ENCODE measurements around the gene NOS1AP. TPM values are rescaled to one million over a fixed set of nuclear protein-coding genes. Genes with fewer than 3 reads are reported as not detected.

The NOS1AP gene
- total and polyA plus RNA-seq, 7 experiments from 2014 or later: 0.08 to 0.15 TPM; not detected in 5

GRCh38 chr1:162159515-162159914 is 90.0 kb downstream of the NOS1AP start:
- intact Hi-C loops (cut with micrococcal nuclease): no loop called here
- Mint-ChIP-seq H3K27me3 (peaks cover 14 to 33% (median 24%) of the 10 kb centered on the region in 5 donors), H3K9me3 (no peaks in the 10 kb centered on the region), H3K4me1 (no peaks in the 10 kb centered on the region), H3K36me3 (no peaks in the 10 kb centered on the region), H3K27ac (no peak overlapping the region), H3K4me3 (no peak overlapping the region)
- H3K4me1 ChIP-seq (ENCODE audit: control insufficient read depth in 2 of 2, insufficient read depth in 2 of 2, low read length in 2 of 2): no peaks in the 10 kb centered on the region
- H3K27me3 ChIP-seq (ENCODE audit: control insufficient read depth in 2 of 2, insufficient read depth in 2 of 2, low read length in 2 of 2): no peaks in the 10 kb centered on the region
- no peak overlapping the region for H3K4me3 ChIP-seq (ENCODE audit: low read length)
- ATAC-seq (no peak), DNase-seq (no peak)
- POLR2A ChIA-PET: no interaction called here
- no peaks in the 10 kb centered on the region for H3K9me3 ChIP-seq (ENCODE audit: control insufficient read depth in 2 of 3, low read length in 3 of 3)
- H3K36me3 ChIP-seq (ENCODE audit: control insufficient read depth in 2 of 3, insufficient read depth in 3 of 3, low read length in 3 of 3): no peaks in the 10 kb centered on the region
- H3K27ac ChIP-seq (ENCODE audit: low read depth, low read length): no peak overlapping the region
- CTCF ChIA-PET: no interaction called here

- Histone ChIP-seq H3K4me3 (ENCODE audit: low read length) (no peak overlapping the region), H3K4me1 (ENCODE audit: control insufficient read depth in 2 of 2, insufficient read depth in 2 of 2, low read length in 2 of 2) (no peaks in the 10 kb centered on the region), H3K27ac (ENCODE audit: low read depth, low read length) (no peak overlapping the region), H3K36me3 (ENCODE audit: control insufficient read depth in 2 of 3, insufficient read depth in 3 of 3, low read length in 3 of 3) (no peaks in the 10 kb centered on the region), H3K9me3 (ENCODE audit: control insufficient read depth in 2 of 3, low read length in 3 of 3) (no peaks in the 10 kb centered on the region), H3K27me3 (ENCODE audit: control insufficient read depth in 2 of 2, insufficient read depth in 2 of 2, low read length in 2 of 2) (no peaks in the 10 kb centered on the region)
- intact Hi-C loops (cut with micrococcal nuclease): no loop called here
- Mint-ChIP-seq H3K27me3 (peaks cover 12 to 40% (median 34%) of the 10 kb centered on the region in 5 donors), H3K4me1 (no peaks in the 10 kb centered on the region), H3K36me3 (no peaks in the 10 kb centered on the region), H3K27ac (no peak overlapping the region), H3K4me3 (no peak overlapping the region), H3K9me3 (peaks cover 0 to 1% (median 0%) of the 10 kb centered on the region in 11 donors)
- ATAC-seq: no peak
- POLR2A ChIA-PET: no interaction called here
- CTCF ChIA-PET: no interaction called here
- no peak for DNase-seq
These were observed 92.5 kb downstream of the NOS1AP start for GRCh38 chr1:162161916-162162550.

DNA sequence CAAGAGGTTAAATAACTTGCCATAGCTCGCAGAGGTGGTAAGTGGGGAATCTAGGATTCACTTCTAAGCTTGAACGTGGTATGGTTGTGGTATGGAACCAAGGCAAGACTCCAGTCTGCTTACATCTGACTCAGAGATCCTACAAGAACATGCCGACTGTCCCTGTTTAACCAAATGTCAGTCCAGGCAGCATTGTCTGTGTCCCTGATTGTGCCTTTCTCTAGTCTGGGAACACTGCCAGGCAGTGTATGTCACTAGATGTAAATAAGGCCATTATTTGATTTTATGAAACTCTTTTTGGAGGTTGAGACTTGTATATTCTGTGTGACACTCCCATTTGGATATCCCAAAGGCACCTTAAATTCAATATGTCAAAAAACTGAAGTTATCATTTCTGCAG is 96.0 kb downstream of the NOS1AP start:
- peaks cover 3 to 48% (median 35%) of the 10 kb centered on the region in 5 donors for H3K27me3 Mint-ChIP-seq
- POLR2A ChIA-PET: no interaction called here

GRCh38 chr1:162166917-162167615 is 97.6 kb downstream of the NOS1AP start:
- H3K27me3 ChIP-seq (ENCODE audit: control insufficient read depth in 2 of 2, insufficient read depth in 2 of 2, low read length in 2 of 2): no peaks in the 10 kb centered on the region
- ATAC-seq (no peak), DNase-seq (no peak)
- Mint-ChIP-seq H3K9me3 (peaks cover 0 to 3% (median 0%) of the 10 kb centered on the region in 11 donors), H3K27me3 (peaks cover 3 to 44% (median 28%) of the 10 kb centered on the region in 5 donors), H3K4me1 (no peaks in the 10 kb centered on the region), H3K27ac (no peak overlapping the region), H3K4me3 (no peak overlapping the region), H3K36me3 (no peaks in the 10 kb centered on the region)
- ChIA-PET CTCF (no interaction called here), POLR2A (no interaction called here)
- no peaks in the 10 kb centered on the region for H3K36me3 ChIP-seq (ENCODE audit: control insufficient read depth in 2 of 3, insufficient read depth in 3 of 3, low read length in 3 of 3)
- H3K4me3 ChIP-seq (ENCODE audit: low read length): no peak overlapping the region
- no peak overlapping the region for H3K27ac ChIP-seq (ENCODE audit: low read depth, low read length)
- no peaks in the 10 kb centered on the region for H3K9me3 ChIP-seq (ENCODE audit: control insufficient read depth in 2 of 3, low read length in 3 of 3)
- no peaks in the 10 kb centered on the region for H3K4me1 ChIP-seq (ENCODE audit: control insufficient read depth in 2 of 2, insufficient read depth in 2 of 2, low read length in 2 of 2)
- intact Hi-C loops (cut with micrococcal nuclease): no loop called here

More for the DNA sequence above, 96.0 kb downstream of the NOS1AP start:
- ATAC-seq (no peak), DNase-seq (no peak)
- Histone ChIP-seq H3K4me3 (ENCODE audit: low read length) (no peak overlapping the region), H3K27ac (ENCODE audit: low read depth, low read length) (no peak overlapping the region), H3K27me3 (ENCODE audit: control insufficient read depth in 2 of 2, insufficient read depth in 2 of 2, low read length in 2 of 2) (no peaks in the 10 kb centered on the region), H3K4me1 (ENCODE audit: control insufficient read depth in 2 of 2, insufficient read depth in 2 of 2, low read length in 2 of 2) (no peaks in the 10 kb centered on the region), H3K36me3 (ENCODE audit: control insufficient read depth in 2 of 3, insufficient read depth in 3 of 3, low read length in 3 of 3) (no peaks in the 10 kb centered on the region), H3K9me3 (ENCODE audit: control insufficient read depth in 2 of 3, low read length in 3 of 3) (no peaks in the 10 kb centered on the region)
- Mint-ChIP-seq H3K4me3 (no peak overlapping the region), H3K9me3 (peaks cover 0 to 3% (median 0%) of the 10 kb centered on the region in 11 donors), H3K27ac (no peak overlapping the region), H3K4me1 (no peaks in the 10 kb centered on the region), H3K36me3 (no peaks in the 10 kb centered on the region)
- intact Hi-C loops (cut with micrococcal nuclease): no loop called here
- CTCF ChIA-PET: no interaction called here

DNA sequence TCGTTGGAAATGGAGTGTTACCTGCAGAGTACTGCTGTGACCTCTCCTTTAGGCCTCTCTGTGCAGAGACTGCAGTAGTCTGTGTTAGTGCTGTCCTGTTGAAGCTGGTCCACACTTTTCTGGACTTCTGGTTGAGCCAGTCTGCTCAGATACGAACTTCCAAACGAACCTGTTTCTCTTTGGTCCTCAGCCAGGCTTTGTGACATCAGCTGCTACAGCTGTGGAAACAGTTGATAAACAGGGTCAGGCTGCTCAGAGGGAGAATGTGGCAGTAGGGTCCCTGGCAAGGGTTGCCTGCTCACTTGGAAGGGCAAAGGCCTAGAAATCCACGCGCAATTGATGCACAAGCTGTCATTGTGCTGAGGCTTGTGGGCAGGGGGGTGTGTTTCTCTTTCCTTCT is 98.8 kb downstream of the NOS1AP start:
- Mint-ChIP-seq H3K4me3 (no peak overlapping the region), H3K27ac (no peak overlapping the region), H3K4me1 (no peaks in the 10 kb centered on the region), H3K27me3 (peaks cover 3 to 37% (median 24%) of the 10 kb centered on the region in 5 donors), H3K36me3 (no peaks in the 10 kb centered on the region), H3K9me3 (peaks cover 0 to 3% (median 0%) of the 10 kb centered on the region in 11 donors)
- Histone ChIP-seq H3K4me3 (ENCODE audit: low read length) (no peak overlapping the region), H3K36me3 (ENCODE audit: control insufficient read depth in 2 of 3, insufficient read depth in 3 of 3, low read length in 3 of 3) (no peaks in the 10 kb centered on the region), H3K9me3 (ENCODE audit: control insufficient read depth in 2 of 3, low read length in 3 of 3) (no peaks in the 10 kb centered on the region), H3K4me1 (ENCODE audit: control insufficient read depth in 2 of 2, insufficient read depth in 2 of 2, low read length in 2 of 2) (no peaks in the 10 kb centered on the region), H3K27ac (ENCODE audit: low read depth, low read length) (no peak overlapping the region), H3K27me3 (ENCODE audit: control insufficient read depth in 2 of 2, insufficient read depth in 2 of 2, low read length in 2 of 2) (no peaks in the 10 kb centered on the region)
- CTCF ChIA-PET: no interaction called here
- POLR2A ChIA-PET: no interaction called here
- no peak for DNase-seq
- intact Hi-C loops (cut with micrococcal nuclease): no loop called here
- no peak for ATAC-seq

- H3K27me3 ChIP-seq (ENCODE audit: control insufficient read depth in 2 of 2, insufficient read depth in 2 of 2, low read length in 2 of 2): no peaks in the 10 kb centered on the region
- H3K4me1 ChIP-seq (ENCODE audit: control insufficient read depth in 2 of 2, insufficient read depth in 2 of 2, low read length in 2 of 2): no peaks in the 10 kb centered on the region
- no peak overlapping the region for H3K4me3 ChIP-seq (ENCODE audit: low read length)
- H3K27ac Mint-ChIP-seq: no peak overlapping the region
- POLR2A ChIA-PET: no interaction called here
- no peaks in the 10 kb centered on the region for H3K4me1 Mint-ChIP-seq
- intact Hi-C loops (cut with micrococcal nuclease): no loop called here
- H3K36me3 ChIP-seq (ENCODE audit: control insufficient read depth in 2 of 3, insufficient read depth in 3 of 3, low read length in 3 of 3): no peaks in the 10 kb centered on the region
- H3K27me3 Mint-ChIP-seq: peaks cover 0 to 36% (median 24%) of the 10 kb centered on the region in 5 donors
- ATAC-seq (no peak), DNase-seq (no peak)
- H3K27ac ChIP-seq (ENCODE audit: low read depth, low read length): no peak overlapping the region
- no peak overlapping the region for H3K4me3 Mint-ChIP-seq
- H3K9me3 Mint-ChIP-seq: peaks cover 0 to 3% (median 0%) of the 10 kb centered on the region in 11 donors
- H3K36me3 Mint-ChIP-seq: no peaks in the 10 kb centered on the region
- H3K9me3 ChIP-seq (ENCODE audit: control insufficient read depth in 2 of 3, low read length in 3 of 3): no peaks in the 10 kb centered on the region
- CTCF ChIA-PET: no interaction called here
These were observed 99.7 kb downstream of the NOS1AP start for GRCh38 chr1:162169031-162169790.

Measured in naive thymus-derived CD4-positive, alpha-beta T cell (primary cell).